Smooth muscle cell (in vitro differentiated cells): Measurements from ENCODE around the gene TMEM120B. TPM values are rescaled to one million over a fixed set of nuclear protein-coding genes. Genes with fewer than 3 reads are reported as not detected.

Experiments
- DNase-seq: peaks from one replicate; lab custom pipeline; 2025; ENCODE audit not compliant: unreplicated experiment; lab: John Stamatoyannopoulos, UW
- H2AFZ ChIP-seq: fragments of 200-600 bp; sonication (generic); 2 replicates; pipeline ENCODE4 v1.6.0; 2016; ENCODE audit warnings: antibody characterized with exemption, low read depth, mild to moderate bottlenecking
- H3F3A ChIP-seq: fragments of 200-600 bp; sonication (generic); 2 replicates; pipeline ENCODE4 v1.6.0; 2017; ENCODE audit warnings: antibody characterized with exemption, low read depth
- H3K27ac ChIP-seq: fragments of 200-600 bp; sonication (generic); 2 replicates; pipeline ENCODE4 v1.5.1; 2016; ENCODE audit warnings: low read depth, mild to moderate bottlenecking
- H3K27me3 ChIP-seq: fragments of 200-600 bp; sonication (generic); 2 replicates; pipeline ENCODE4 v1.6.1; 2016; ENCODE audit warnings: low read depth, mild to moderate bottlenecking
- H3K36me3 ChIP-seq: fragments of 200-600 bp; sonication (generic); 2 replicates; pipeline ENCODE4 v1.5.1; 2016; ENCODE audit warnings: low read depth
- H3K4me1 ChIP-seq: fragments of 200-600 bp; sonication (generic); 2 replicates; pipeline ENCODE4 v1.5.1; 2016; ENCODE audit warnings: low read depth
- H3K4me2 ChIP-seq: fragments of 200-600 bp; sonication (generic); 2 replicates; pipeline ENCODE4 v1.6.0; 2016; ENCODE audit warnings: mild to moderate bottlenecking
- H3K4me3 ChIP-seq: fragments of 200-600 bp; sonication (generic); 2 replicates; pipeline ENCODE4 v1.5.1; 2016; ENCODE audit warnings: mild to moderate bottlenecking
- H3K79me2 ChIP-seq: fragments of 200-600 bp; sonication (generic); 2 replicates; pipeline ENCODE4 v1.6.0; 2016; ENCODE audit warnings: low read depth, mild to moderate bottlenecking
- H3K9ac ChIP-seq: fragments of 200-600 bp; sonication (generic); 2 replicates; pipeline ENCODE4 v1.6.0; 2016; ENCODE audit warnings: low read depth
- H3K9me3 ChIP-seq: fragments of 200-600 bp; sonication (generic); replicated peaks from 2 replicates; pipeline ENCODE4 v1.5.1; 2016; ENCODE audit warnings: low read depth
- H4K20me1 ChIP-seq: fragments of 200-600 bp; sonication (generic); 2 replicates; pipeline ENCODE4 v1.6.0; 2016; ENCODE audit warnings: low read depth
- WGBS: methylation state at CpG from one replicate; pipeline ENCODE4 v1.1.7; 2016; ENCODE audit warnings: low lambda C conversion rate; 5-methylcytosine and 5-hydroxymethylcytosine counted together
- polyA plus RNA-seq: library from polyadenylated mRNA; unstranded; fragments of >200 nt; fragmentation: Nextera tagmentation; extraction: Ambion mirVana; gene quantifications from 2 replicates; pipeline ENCODE4 v1.2.1, GENCODE V29; 2016
- total RNA-seq: library from RNA; depleted of rRNA; stranded (reverse); fragments of >200 nt; gene quantifications from 2 replicates; pipeline ENCODE4 v1.2.3, GENCODE V29; 2014
- TF ChIP-seq, protein P1 (sequence below): fragments of 200-600 bp; sonication (generic); IDR thresholded peaks from 2 replicates; pipeline ENCODE4 v1.5.1; 2017; ENCODE audit warnings: borderline replicate concordance, mild to moderate bottlenecking, antibody characterized with exemption; ENCODE audit not compliant: insufficient read depth, poor library complexity, severe bottlenecking

The TMEM120B gene
- total and polyA plus RNA-seq, 2 experiments from 2014 or later, result 5.3 to 7.6 TPM

- Histone ChIP-seq H3K36me3 (no peaks in the 10 kb centered on the region), H2AFZ (no peak overlapping the region), H3K4me2 (no peak overlapping the region), H3K9me3 (no peaks in the 10 kb centered on the region), H3K27me3 (no peaks in the 10 kb centered on the region), H3K4me1 (no peaks in the 10 kb centered on the region), H3F3A (no peaks in the 10 kb centered on the region), H3K9ac (no peak overlapping the region), H3K27ac (no peak overlapping the region), H3K4me3 (no peak overlapping the region), H4K20me1 (peaks cover 13% of the 10 kb centered on the region), H3K79me2 (no peaks in the 10 kb centered on the region)
- 99% methylated on average over 29 of the region's 29 CpGs for WGBS
- TF ChIP-seq, protein P1, sequence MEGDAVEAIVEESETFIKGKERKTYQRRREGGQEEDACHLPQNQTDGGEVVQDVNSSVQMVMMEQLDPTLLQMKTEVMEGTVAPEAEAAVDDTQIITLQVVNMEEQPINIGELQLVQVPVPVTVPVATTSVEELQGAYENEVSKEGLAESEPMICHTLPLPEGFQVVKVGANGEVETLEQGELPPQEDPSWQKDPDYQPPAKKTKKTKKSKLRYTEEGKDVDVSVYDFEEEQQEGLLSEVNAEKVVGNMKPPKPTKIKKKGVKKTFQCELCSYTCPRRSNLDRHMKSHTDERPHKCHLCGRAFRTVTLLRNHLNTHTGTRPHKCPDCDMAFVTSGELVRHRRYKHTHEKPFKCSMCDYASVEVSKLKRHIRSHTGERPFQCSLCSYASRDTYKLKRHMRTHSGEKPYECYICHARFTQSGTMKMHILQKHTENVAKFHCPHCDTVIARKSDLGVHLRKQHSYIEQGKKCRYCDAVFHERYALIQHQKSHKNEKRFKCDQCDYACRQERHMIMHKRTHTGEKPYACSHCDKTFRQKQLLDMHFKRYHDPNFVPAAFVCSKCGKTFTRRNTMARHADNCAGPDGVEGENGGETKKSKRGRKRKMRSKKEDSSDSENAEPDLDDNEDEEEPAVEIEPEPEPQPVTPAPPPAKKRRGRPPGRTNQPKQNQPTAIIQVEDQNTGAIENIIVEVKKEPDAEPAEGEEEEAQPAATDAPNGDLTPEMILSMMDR, result no peak
- DNase-seq, result no peak
Observed at GRCh38 chr12:121830588-121831265, 118.2 kb downstream of the TMEM120B start.

Other genes with a start within 250 kb of the TMEM120B start
- gene KDM2B, start 131.7 kb upstream of the TMEM120B start, total RNA-seq, result 19.9 and 34.9 TPM in 2 replicates
- gene KDM2B, start 131.7 kb upstream of the TMEM120B start, polyA plus RNA-seq, result 16.3 and 22.6 TPM in 2 replicates
- gene ORAI1, start 86.2 kb upstream of the TMEM120B start, total RNA-seq, result 5.4 and 5.5 TPM in 2 replicates
- gene ORAI1, start 86.2 kb upstream of the TMEM120B start, polyA plus RNA-seq, result 23.4 and 24.0 TPM in 2 replicates
- gene MORN3, start 43.1 kb upstream of the TMEM120B start, total RNA-seq, result 0.13 and 0.18 TPM in 2 replicates
- gene MORN3, start 43.1 kb upstream of the TMEM120B start, polyA plus RNA-seq, result 0.11 and 2.0 TPM in 2 replicates
- gene RHOF, start 80.9 kb downstream of the TMEM120B start, total RNA-seq, result 12.7 and 25.9 TPM in 2 replicates
- 13.8 and 15.3 TPM in 2 replicates for gene RHOF, start 80.9 kb downstream of the TMEM120B start, polyA plus RNA-seq
- 2.7 and 4.2 TPM in 2 replicates for gene SETD1B, start 91.3 kb downstream of the TMEM120B start, total RNA-seq
- gene SETD1B, start 91.3 kb downstream of the TMEM120B start, polyA plus RNA-seq, result 1.9 and 2.9 TPM in 2 replicates
- gene HPD, start 146.1 kb downstream of the TMEM120B start, total RNA-seq, result not detected in 2 replicates
- gene HPD, start 146.1 kb downstream of the TMEM120B start, polyA plus RNA-seq, result 0.53 TPM in 1 of 2 replicates, not detected in the other
- 33.9 and 42.4 TPM in 2 replicates for gene PSMD9, start 176.0 kb downstream of the TMEM120B start, total RNA-seq
- gene PSMD9, start 176.0 kb downstream of the TMEM120B start, polyA plus RNA-seq, result 87.3 and 87.7 TPM in 2 replicates
- 5.0 and 8.6 TPM in 2 replicates for gene CFAP251, start 205.8 kb downstream of the TMEM120B start, total RNA-seq
- 1.2 and 7.1 TPM in 2 replicates for gene CFAP251, start 205.8 kb downstream of the TMEM120B start, polyA plus RNA-seq